Lower leg skin (tissue), 3 donors: ENCODE measurements around the gene PCDHA8.
"Not testable (repeated sequence)": the region's sequence is repeated elsewhere in the genome, so short reads cannot be mapped to it uniquely, and the experiment has no call there.

Experiments used
- CTCF ChIP-seq, 3 donors: fragments of 450-650 bp; IDR thresholded peaks; one replicate each; pipeline ENCODE4 v1.5.1; 2016; ENCODE audit warnings: antibody characterized with exemption in 3 of 3, mild to moderate bottlenecking in 3 of 3, moderate library complexity in 2 of 3
- POLR2A ChIP-seq, 2 donors: fragments of 450-650 bp; IDR thresholded peaks; one replicate each; pipeline ENCODE4 v1.6.1; 2016 to 2017; ENCODE audit warnings: antibody characterized with exemption in 2 of 2, mild to moderate bottlenecking in 1 of 2, moderate library complexity in 1 of 2

DNA sequence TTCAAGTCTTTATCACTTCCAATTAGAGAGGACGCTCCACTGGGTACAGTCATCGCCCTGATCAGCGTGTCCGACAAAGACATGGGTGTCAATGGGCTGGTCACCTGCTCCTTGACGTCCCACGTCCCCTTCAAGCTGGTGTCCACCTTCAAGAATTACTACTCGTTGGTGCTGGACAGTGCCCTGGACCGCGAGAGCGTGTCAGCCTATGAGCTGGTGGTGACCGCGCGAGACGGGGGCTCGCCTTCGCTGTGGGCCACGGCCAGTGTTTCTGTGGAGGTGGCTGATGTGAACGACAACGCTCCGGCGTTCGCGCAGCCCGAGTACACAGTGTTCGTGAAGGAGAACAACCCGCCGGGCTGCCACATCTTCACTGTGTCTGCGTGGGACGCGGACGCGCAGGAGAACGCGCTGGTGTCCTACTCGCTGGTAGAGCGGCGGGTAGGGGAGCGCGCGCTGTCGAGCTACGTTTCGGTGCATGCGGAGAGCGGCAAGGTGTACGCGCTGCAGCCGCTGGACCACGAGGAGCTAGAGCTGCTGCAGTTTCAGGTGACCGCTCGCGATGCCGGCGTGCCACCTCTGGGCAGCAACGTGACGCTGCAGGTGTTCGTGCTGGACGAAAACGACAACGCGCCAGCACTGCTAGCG lies 32.6 kb upstream of the PCDHA8 start:
- not testable (repeated sequence) for TF ChIP-seq CTCF, POLR2A (IDR thresholded peaks at IDR 0.05)
